Esophagus muscularis mucosa (tissue), 3 donors: ENCODE measurements around the gene ODAM.

Experiments
- CTCF ChIP-seq, 3 experiments: fragments of 200-600 bp in 2 of 3; fragments of 450-650 bp in 1 of 3; sonication (generic) in 2 of 3; IDR thresholded peaks; one replicate each; pipeline ENCODE4 v1.5.1; 2017 to 2019; ENCODE audit warnings: antibody characterized with exemption in 3 of 3, mild to moderate bottlenecking in 2 of 3, moderate library complexity in 1 of 3
- POLR2A ChIP-seq: fragments of 450-650 bp; IDR thresholded peaks from one replicate; pipeline ENCODE4 v1.6.1; 2017; ENCODE audit warnings: antibody characterized with exemption, moderate library complexity, mild to moderate bottlenecking, low read depth

- TF ChIP-seq CTCF (IDR thresholded peaks at IDR 0.05) (peak in 2 of 3 experiments; percentile 21 to 39), POLR2A (no peak)
Measured at GRCh38 chr4:70183168-70183939, 12.2 kb upstream of the ODAM start.
